Measurements from ENCODE around the gene PFKFB4.
"Not testable (repeated sequence)": the region's sequence is repeated elsewhere in the genome, so short reads cannot be mapped to it uniquely, and the experiment has no call there.

Gene PFKFB4

GRCh38 chr3:48555231-48555948, 1.2 kb downstream of the PFKFB4 start:
- no peak overlapping the region for H3K4me3 ChIP-seq (ENCODE audit: low read length)
- H3K9me3 ChIP-seq (replicated peaks; ENCODE audit: low read length), result no peaks in the 10 kb centered on the region
- H3K4me2 ChIP-seq (ENCODE audit: low read length), result peak overlapping the region; percentile 82
- H3K9ac ChIP-seq (ENCODE audit: low read depth, low read length), result no peak overlapping the region
- H3K27me3 ChIP-seq (ENCODE audit: control insufficient read depth, insufficient read depth, low read length), result no peaks in the 10 kb centered on the region
- H3K36me3 ChIP-seq (ENCODE audit: insufficient read depth, low read length), result no peaks in the 10 kb centered on the region
- H3K4me1 ChIP-seq (ENCODE audit: control insufficient read depth, insufficient read depth, low read length), result peaks cover 38% of the 10 kb centered on the region

DNA sequence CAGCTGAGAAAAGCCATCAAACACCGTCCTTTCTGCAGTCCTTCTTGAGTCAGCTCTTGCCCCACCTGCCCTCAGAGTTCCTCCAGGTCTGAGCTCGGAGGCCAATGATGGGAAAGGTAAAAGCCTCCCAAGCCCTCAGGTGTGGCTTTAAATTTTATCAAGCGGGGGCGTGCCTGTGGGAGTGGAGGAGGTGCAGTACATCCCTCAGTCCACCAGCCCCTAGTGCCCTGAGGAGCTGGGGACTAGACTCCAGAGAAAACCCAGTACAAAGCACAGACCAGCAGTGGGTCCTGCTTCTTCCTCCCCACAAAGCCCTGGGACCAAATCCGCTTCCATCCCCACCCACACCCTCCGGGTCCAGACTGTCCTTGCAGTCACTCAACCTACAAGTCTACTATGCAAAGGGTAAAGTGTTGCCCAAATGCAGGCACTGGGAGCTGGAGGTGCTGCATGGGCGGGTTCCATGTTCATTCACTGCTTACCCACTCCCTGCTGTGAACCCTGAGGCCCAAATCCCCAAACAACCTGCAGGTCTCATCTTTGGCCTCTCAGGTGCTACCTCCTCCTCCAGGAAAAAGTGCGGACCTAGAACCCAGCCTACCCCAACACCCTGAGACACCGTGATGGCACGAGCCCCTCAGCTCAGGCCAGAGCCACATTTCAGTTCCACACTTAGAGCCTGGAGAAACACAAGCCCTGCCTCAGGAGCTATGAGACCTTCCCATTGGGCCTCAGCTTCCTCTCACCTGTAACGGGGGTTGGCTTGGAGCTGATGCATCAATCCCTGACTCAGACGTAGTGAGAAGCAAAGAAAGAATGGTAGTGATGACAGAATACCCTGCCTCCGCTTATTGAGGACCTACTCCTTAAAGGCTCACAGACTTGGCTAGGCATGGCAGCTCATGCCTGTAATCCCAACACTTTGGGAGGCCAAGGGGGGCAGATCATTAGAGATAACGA, 2.4 kb downstream of the PFKFB4 start:
- Histone ChIP-seq H3K4me2 (ENCODE audit: low read length) (no peak overlapping the region), H3K4me1 (ENCODE audit: control insufficient read depth, insufficient read depth, low read length) (peaks cover 26% of the 10 kb centered on the region), H3K27me3 (ENCODE audit: control insufficient read depth, insufficient read depth, low read length) (no peaks in the 10 kb centered on the region), H3K9ac (ENCODE audit: low read depth, low read length) (no peak overlapping the region), H3K4me3 (ENCODE audit: low read length) (no peak overlapping the region), H3K9me3 (replicated peaks; ENCODE audit: low read length) (no peaks in the 10 kb centered on the region), H3K36me3 (ENCODE audit: insufficient read depth, low read length) (no peaks in the 10 kb centered on the region)

- H3K36me3 ChIP-seq (ENCODE audit: insufficient read depth, low read length), result no peaks in the 10 kb centered on the region
- no peak overlapping the region for H3K9ac ChIP-seq (ENCODE audit: low read depth, low read length)
- H3K4me3 ChIP-seq (ENCODE audit: low read length), result no peak overlapping the region
- H3K9me3 ChIP-seq (replicated peaks; ENCODE audit: low read length), result no peaks in the 10 kb centered on the region
- H3K4me1 ChIP-seq (ENCODE audit: control insufficient read depth, insufficient read depth, low read length), result peaks cover 19% of the 10 kb centered on the region
- no peak overlapping the region for H3K4me2 ChIP-seq (ENCODE audit: low read length)
- no peaks in the 10 kb centered on the region for H3K27me3 ChIP-seq (ENCODE audit: control insufficient read depth, insufficient read depth, low read length)
Observed at GRCh38 chr3:48553361-48553760, 3.2 kb downstream of the PFKFB4 start.

DNA sequence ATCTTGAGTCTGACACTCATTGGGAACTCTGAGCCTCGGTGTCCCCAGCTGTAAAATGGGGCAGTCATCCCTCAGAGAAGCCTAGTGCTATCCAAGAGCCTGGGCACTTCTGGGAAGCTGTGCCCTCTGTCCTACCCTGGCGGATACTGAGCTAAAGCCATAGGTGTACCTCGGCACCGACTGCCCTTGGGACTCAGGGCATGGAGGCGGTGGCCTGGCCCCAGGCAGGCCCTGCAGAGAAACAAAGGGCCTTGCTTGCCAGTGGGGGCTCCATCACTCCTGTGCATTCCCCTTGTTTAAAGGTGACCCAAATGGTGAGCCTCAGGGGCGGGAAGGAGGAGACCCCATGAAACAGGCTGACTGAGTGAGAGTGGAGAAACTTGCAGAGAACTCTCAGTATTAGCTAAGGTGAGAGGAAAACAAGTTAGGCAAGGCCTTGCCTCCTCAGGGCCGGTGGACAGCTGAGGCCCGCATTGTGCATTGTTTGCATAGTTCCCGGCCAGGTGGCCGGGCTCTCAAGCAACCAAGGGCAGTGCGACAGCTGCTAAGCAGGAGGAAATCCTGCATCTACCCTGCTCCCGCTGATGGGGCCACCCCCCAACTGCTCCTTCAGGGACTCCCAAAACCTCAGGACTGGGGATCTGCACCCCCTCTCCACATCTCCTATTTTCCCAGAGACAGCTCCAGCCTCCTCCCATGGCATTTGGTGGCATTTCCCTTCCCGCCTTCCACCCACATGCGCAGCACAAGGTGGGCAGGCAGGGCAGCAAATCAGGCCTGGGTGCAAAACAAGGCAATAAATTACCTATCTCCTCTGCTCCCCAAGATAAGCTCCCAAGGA, 4.3 kb downstream of the PFKFB4 start:
- Histone ChIP-seq H3K9me3 (replicated peaks; ENCODE audit: low read length) (no peaks in the 10 kb centered on the region), H3K4me3 (ENCODE audit: low read length) (no peak overlapping the region), H3K36me3 (ENCODE audit: insufficient read depth, low read length) (peaks cover 2% of the 10 kb centered on the region), H3K4me1 (ENCODE audit: control insufficient read depth, insufficient read depth, low read length) (peaks cover 10% of the 10 kb centered on the region), H3K9ac (ENCODE audit: low read depth, low read length) (no peak overlapping the region), H3K4me2 (ENCODE audit: low read length) (no peak overlapping the region), H3K27me3 (ENCODE audit: control insufficient read depth, insufficient read depth, low read length) (no peaks in the 10 kb centered on the region)

GRCh38 chr3:48551651-48552050, 5.0 kb downstream of the PFKFB4 start:
- H3K9me3 ChIP-seq (replicated peaks; ENCODE audit: low read length); H3K27me3 ChIP-seq (ENCODE audit: control insufficient read depth, insufficient read depth, low read length); H3K36me3 ChIP-seq (ENCODE audit: insufficient read depth, low read length); H3K4me2 ChIP-seq (ENCODE audit: low read length); H3K4me1 ChIP-seq (ENCODE audit: control insufficient read depth, insufficient read depth, low read length); H3K9ac ChIP-seq (ENCODE audit: low read depth, low read length); H3K4me3 ChIP-seq (ENCODE audit: low read length): not testable (repeated sequence)

DNA sequence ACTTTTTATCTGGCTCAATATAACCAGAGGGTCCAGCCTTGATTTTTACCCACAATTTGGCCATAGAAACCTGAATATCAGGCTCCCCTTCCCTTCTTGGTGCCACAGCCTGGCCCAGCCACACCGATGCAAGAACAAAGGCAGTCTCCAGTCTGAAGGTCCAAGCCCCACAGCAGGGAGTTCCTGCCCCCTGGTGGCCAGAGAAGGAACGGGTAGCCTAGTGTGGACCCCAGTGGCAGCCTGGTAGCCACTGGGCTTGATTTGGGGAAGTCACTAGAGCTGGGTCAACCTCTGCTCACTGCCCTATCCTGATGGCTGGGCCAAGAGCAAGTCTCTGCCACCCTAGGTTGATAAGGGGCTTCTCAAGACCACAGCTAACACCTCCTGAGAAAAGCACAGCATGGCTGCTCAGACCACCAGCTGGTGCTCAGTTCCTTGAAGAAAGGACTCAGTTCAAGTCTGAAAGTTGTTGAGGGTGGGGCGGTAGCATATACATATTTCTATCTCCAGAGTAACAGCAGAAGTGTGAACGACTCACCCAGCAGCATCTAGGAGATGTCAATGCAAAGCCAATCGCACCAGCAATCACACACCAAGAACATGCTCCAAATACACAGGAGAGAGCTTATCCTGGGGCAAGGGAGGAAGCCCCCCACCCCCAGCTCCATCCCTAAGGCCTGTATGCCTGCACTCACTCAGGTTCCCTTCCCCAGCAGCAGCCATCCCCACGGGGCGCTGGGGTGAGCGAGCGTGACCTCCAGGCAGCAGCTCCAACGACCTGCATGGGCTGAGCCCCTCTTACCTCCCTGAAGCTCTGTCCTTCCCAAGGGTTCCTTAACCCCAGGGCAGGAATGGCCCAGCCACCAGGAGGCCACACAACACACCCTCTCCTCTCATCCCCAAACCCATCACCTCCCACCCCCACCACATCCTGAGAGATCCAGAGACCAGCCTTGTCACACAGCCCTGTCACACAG, 7.6 kb downstream of the PFKFB4 start:
- no peak overlapping the region for H3K4me3 ChIP-seq (ENCODE audit: low read length)
- H3K9me3 ChIP-seq (replicated peaks; ENCODE audit: low read length), result no peaks in the 10 kb centered on the region
- no peaks in the 10 kb centered on the region for H3K4me1 ChIP-seq (ENCODE audit: control insufficient read depth, insufficient read depth, low read length)
- peaks cover 19% of the 10 kb centered on the region for H3K36me3 ChIP-seq (ENCODE audit: insufficient read depth, low read length)
- no peaks in the 10 kb centered on the region for H3K27me3 ChIP-seq (ENCODE audit: control insufficient read depth, insufficient read depth, low read length)
- no peak overlapping the region for H3K4me2 ChIP-seq (ENCODE audit: low read length)
- H3K9ac ChIP-seq (ENCODE audit: low read depth, low read length), result no peak overlapping the region

DNA sequence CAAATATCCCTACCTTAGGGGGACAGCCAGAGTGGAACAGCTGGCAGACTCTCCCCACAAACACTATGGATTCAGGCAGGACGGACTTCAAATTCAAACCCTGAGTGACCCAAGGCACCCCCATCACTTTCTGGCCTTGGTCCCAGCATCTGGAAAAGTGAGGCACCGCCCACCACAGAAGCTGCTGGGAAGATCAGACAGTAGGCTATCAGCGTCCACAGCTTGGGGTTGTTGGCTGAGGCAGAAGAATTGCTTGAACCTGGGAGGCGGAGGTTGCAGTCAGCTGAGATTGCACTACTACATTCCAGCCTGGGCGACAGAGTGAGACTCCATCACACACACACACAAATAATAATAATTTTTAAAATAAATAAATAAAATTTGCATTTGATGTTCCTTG, 8.5 kb downstream of the PFKFB4 start:
- Histone ChIP-seq H3K27me3 (ENCODE audit: control insufficient read depth, insufficient read depth, low read length) (no peaks in the 10 kb centered on the region), H3K36me3 (ENCODE audit: insufficient read depth, low read length) (peaks cover 21% of the 10 kb centered on the region), H3K9ac (ENCODE audit: low read depth, low read length) (no peak overlapping the region), H3K4me1 (ENCODE audit: control insufficient read depth, insufficient read depth, low read length) (peaks cover 6% of the 10 kb centered on the region), H3K4me3 (ENCODE audit: low read length) (no peak overlapping the region), H3K4me2 (ENCODE audit: low read length) (no peak overlapping the region), H3K9me3 (replicated peaks; ENCODE audit: low read length) (no peaks in the 10 kb centered on the region)

GRCh38 chr3:48546203-48546829, 10.3 kb downstream of the PFKFB4 start:
- no peak overlapping the region for H3K4me2 ChIP-seq (ENCODE audit: low read length)
- H3K4me3 ChIP-seq (ENCODE audit: low read length), result no peak overlapping the region
- H3K9ac ChIP-seq (ENCODE audit: low read depth, low read length), result no peak overlapping the region
- no peaks in the 10 kb centered on the region for H3K27me3 ChIP-seq (ENCODE audit: control insufficient read depth, insufficient read depth, low read length)
- peaks cover 7% of the 10 kb centered on the region for H3K4me1 ChIP-seq (ENCODE audit: control insufficient read depth, insufficient read depth, low read length)
- no peaks in the 10 kb centered on the region for H3K9me3 ChIP-seq (replicated peaks; ENCODE audit: low read length)
- H3K36me3 ChIP-seq (ENCODE audit: insufficient read depth, low read length), result peaks cover 23% of the 10 kb centered on the region

GRCh38 chr3:48544141-48544540, 12.5 kb downstream of the PFKFB4 start:
- no peaks in the 10 kb centered on the region for H3K9me3 ChIP-seq (replicated peaks; ENCODE audit: low read length)
- H3K4me3 ChIP-seq (ENCODE audit: low read length), result no peak overlapping the region
- no peak overlapping the region for H3K4me2 ChIP-seq (ENCODE audit: low read length)
- peaks cover 7% of the 10 kb centered on the region for H3K4me1 ChIP-seq (ENCODE audit: control insufficient read depth, insufficient read depth, low read length)
- H3K36me3 ChIP-seq (ENCODE audit: insufficient read depth, low read length), result peaks cover 27% of the 10 kb centered on the region
- H3K9ac ChIP-seq (ENCODE audit: low read depth, low read length), result no peak overlapping the region
- no peaks in the 10 kb centered on the region for H3K27me3 ChIP-seq (ENCODE audit: control insufficient read depth, insufficient read depth, low read length)

- no peaks in the 10 kb centered on the region for H3K27me3 ChIP-seq (ENCODE audit: control insufficient read depth, insufficient read depth, low read length)
- H3K4me1 ChIP-seq (ENCODE audit: control insufficient read depth, insufficient read depth, low read length), result peaks cover 7% of the 10 kb centered on the region
- no peak overlapping the region for H3K4me3 ChIP-seq (ENCODE audit: low read length)
- no peaks in the 10 kb centered on the region for H3K9me3 ChIP-seq (replicated peaks; ENCODE audit: low read length)
- no peak overlapping the region for H3K9ac ChIP-seq (ENCODE audit: low read depth, low read length)
- peaks cover 31% of the 10 kb centered on the region for H3K36me3 ChIP-seq (ENCODE audit: insufficient read depth, low read length)
- peak overlapping the region; percentile 3 for H3K4me2 ChIP-seq (ENCODE audit: low read length)
Observed at GRCh38 chr3:48543271-48543866, 13.2 kb downstream of the PFKFB4 start.
